Loucy (cell line): ENCODE results near the gene SSH3.

Experiments
- H2AFZ ChIP-seq: fragments of 200-600 bp; sonication (generic); 2 replicates; pipeline ENCODE4 v1.6.0; 2016; ENCODE audit warnings: antibody characterized with exemption, mild to moderate bottlenecking, low read length, moderate library complexity
- H3F3A ChIP-seq: fragments of 200-600 bp; 2 replicates; pipeline ENCODE4 v1.6.0; 2016; ENCODE audit warnings: antibody characterized with exemption, low read depth, mild to moderate bottlenecking
- H3K27me3 ChIP-seq: fragments of 200-600 bp; sonication (generic); 2 replicates; pipeline ENCODE4 v1.6.1; 2014; ENCODE audit warnings: low read length, mild to moderate bottlenecking; ENCODE audit not compliant: insufficient read depth, poor library complexity, severe bottlenecking
- H3K36me3 ChIP-seq: fragments of 200-600 bp; sonication (generic); 2 replicates; pipeline ENCODE4 v1.6.1; 2016; ENCODE audit warnings: low read length; ENCODE audit not compliant: insufficient read depth
- H3K4me1 ChIP-seq: fragments of 200-600 bp; sonication (generic); 2 replicates; pipeline ENCODE4 v1.5.1; 2014; ENCODE audit warnings: low read length, mild to moderate bottlenecking; ENCODE audit not compliant: insufficient read depth, poor library complexity, severe bottlenecking
- H3K4me2 ChIP-seq: fragments of 200-600 bp; sonication (generic); 2 replicates; pipeline ENCODE4 v1.6.0; 2014; ENCODE audit warnings: antibody characterized with exemption, low read length, low read depth, mild to moderate bottlenecking; ENCODE audit not compliant: poor library complexity, severe bottlenecking
- H3K4me3 ChIP-seq: fragments of 200-600 bp; sonication (generic); 2 replicates; pipeline ENCODE4 v1.5.1; 2014; ENCODE audit warnings: low read length, mild to moderate bottlenecking, mixed read lengths; ENCODE audit not compliant: poor library complexity, severe bottlenecking
- H3K79me2 ChIP-seq: fragments of 200-600 bp; sonication (generic); 2 replicates; pipeline ENCODE4 v1.6.1; 2014; ENCODE audit warnings: low read length; ENCODE audit not compliant: insufficient read depth
- H3K9ac ChIP-seq: fragments of 200-600 bp; sonication (generic); 2 replicates; pipeline ENCODE4 v1.6.0; 2014; ENCODE audit warnings: mild to moderate bottlenecking, low read depth, low read length, moderate library complexity; ENCODE audit not compliant: poor library complexity, severe bottlenecking
- H3K9me2 ChIP-seq: fragments of 200-600 bp; sonication (generic); replicated peaks from 2 replicates; pipeline ENCODE4 v1.6.1; 2016; ENCODE audit warnings: low read depth, low read length, mixed read lengths
- H3K9me3 ChIP-seq: fragments of 200-600 bp; sonication (generic); 2 replicates; pipeline ENCODE4 v1.6.1; 2014; ENCODE audit warnings: mild to moderate bottlenecking, antibody characterized with exemption, low read length, low read depth; ENCODE audit not compliant: insufficient read depth
- H4K20me1 ChIP-seq: fragments of 200-600 bp; sonication (generic); 2 replicates; pipeline ENCODE4 v1.6.0; 2014; ENCODE audit warnings: antibody characterized with exemption, low read length, mild to moderate bottlenecking; ENCODE audit not compliant: insufficient read depth, poor library complexity, severe bottlenecking
- CTCF ChIP-seq: fragments of 200-600 bp; sonication (generic); conservative IDR thresholded peaks from 2 replicates; pipeline ENCODE4 v1.5.1; 2014; ENCODE audit warnings: mild to moderate bottlenecking, antibody characterized with exemption, low read length
- EZH2phosphoT487 ChIP-seq: fragments of 200-600 bp; IDR thresholded peaks from 2 replicates; pipeline ENCODE4 v1.6.1; 2018; ENCODE audit warnings: antibody characterized with exemption, mild to moderate bottlenecking, moderate library complexity, borderline replicate concordance

Gene SSH3

GRCh38 chr11:67283481-67283963 lies 19.8 kb upstream of the SSH3 start:
- no peak overlapping the region for H3K4me3 ChIP-seq
- no peaks in the 10 kb centered on the region for H3K9me2 ChIP-seq
- peaks cover 4% of the 10 kb centered on the region for H3F3A ChIP-seq
- TF ChIP-seq EZH2phosphoT487 (no peak), CTCF (no peak)
- no peak overlapping the region for H2AFZ ChIP-seq
- H3K79me2 ChIP-seq, result peaks cover 61% of the 10 kb centered on the region
- peaks cover 84% of the 10 kb centered on the region for H3K36me3 ChIP-seq
- H3K4me1 ChIP-seq, result peaks cover 35% of the 10 kb centered on the region
- H3K27me3 ChIP-seq, result no peaks in the 10 kb centered on the region
- no peak overlapping the region for H3K4me2 ChIP-seq
- no peak overlapping the region for H3K9ac ChIP-seq
- peaks cover 4% of the 10 kb centered on the region for H4K20me1 ChIP-seq
- H3K9me3 ChIP-seq, result no peaks in the 10 kb centered on the region

- H3K9me3 ChIP-seq, result no peaks in the 10 kb centered on the region
- no peak for TF ChIP-seq CTCF
- no peak overlapping the region for H3K4me2 ChIP-seq
- no peaks in the 10 kb centered on the region for H3K27me3 ChIP-seq
- peaks cover 51% of the 10 kb centered on the region for H3K79me2 ChIP-seq
- no peak overlapping the region for H2AFZ ChIP-seq
- peaks cover 69% of the 10 kb centered on the region; the same call in 1 of the 2 replicates for H3K36me3 ChIP-seq
- H3F3A ChIP-seq, result peaks cover 6% of the 10 kb centered on the region
- peaks cover 9% of the 10 kb centered on the region for H4K20me1 ChIP-seq
- peaks cover 22% of the 10 kb centered on the region for H3K4me1 ChIP-seq
- no peaks in the 10 kb centered on the region for H3K9me2 ChIP-seq
- H3K4me3 ChIP-seq, result no peak overlapping the region
- no peak overlapping the region for H3K9ac ChIP-seq
Observed at GRCh38 chr11:67284811-67285540, 18.4 kb upstream of the SSH3 start.

DNA sequence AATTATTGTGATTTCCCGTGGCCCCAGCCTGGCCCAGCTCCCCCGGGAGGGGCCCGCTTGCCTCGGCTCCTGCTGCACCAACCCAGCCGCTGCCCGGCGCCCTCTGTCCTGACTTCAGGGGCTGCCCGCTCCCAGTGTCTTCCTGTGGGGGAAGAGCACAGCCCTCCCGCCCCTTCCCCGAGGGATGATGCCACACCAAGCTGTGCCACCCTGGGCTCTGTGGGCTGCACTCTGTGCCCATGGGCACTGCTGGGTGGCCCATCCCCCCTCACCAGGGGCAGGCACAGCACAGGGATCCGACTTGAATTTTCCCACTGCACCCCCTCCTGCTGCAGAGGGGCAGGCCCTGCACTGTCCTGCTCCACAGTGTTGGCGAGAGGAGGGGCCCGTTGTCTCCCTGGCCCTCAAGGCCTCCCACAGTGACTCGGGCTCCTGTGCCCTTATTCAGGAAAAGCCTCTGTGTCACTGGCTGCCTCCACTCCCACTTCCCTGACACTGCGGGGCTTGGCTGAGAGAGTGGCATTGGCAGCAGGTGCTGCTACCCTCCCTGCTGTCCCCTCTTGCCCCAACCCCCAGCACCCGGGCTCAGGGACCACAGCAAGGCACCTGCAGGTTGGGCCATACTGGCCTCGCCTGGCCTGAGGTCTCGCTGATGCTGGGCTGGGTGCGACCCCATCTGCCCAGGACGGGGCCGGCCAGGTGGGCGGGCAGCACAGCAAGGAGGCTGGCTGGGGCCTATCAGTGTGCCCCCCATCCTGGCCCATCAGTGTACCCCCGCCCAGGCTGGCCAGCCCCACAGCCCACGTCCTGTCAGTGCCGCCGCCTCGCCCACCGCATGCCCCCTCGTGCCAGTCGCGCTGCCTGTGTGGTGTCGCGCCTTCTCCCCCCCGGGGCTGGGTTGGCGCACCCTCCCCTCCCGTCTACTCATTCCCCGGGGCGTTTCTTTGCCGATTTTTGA lies 17.5 kb upstream of the SSH3 start:
- H3K9ac ChIP-seq, result no peak overlapping the region
- peaks cover 6% of the 10 kb centered on the region for H3F3A ChIP-seq
- peaks cover 51% of the 10 kb centered on the region for H3K79me2 ChIP-seq
- no peak for TF ChIP-seq EZH2phosphoT487
- TF ChIP-seq CTCF, result no peak
- H3K9me3 ChIP-seq, result no peaks in the 10 kb centered on the region
- H3K4me2 ChIP-seq, result no peak overlapping the region
- H4K20me1 ChIP-seq, result peaks cover 17% of the 10 kb centered on the region
- no peak overlapping the region for H3K4me3 ChIP-seq
- H3K27me3 ChIP-seq, result no peaks in the 10 kb centered on the region
- H3K36me3 ChIP-seq, result peaks cover 61% of the 10 kb centered on the region; the same call in 1 of the 2 replicates
- no peaks in the 10 kb centered on the region for H3K9me2 ChIP-seq
- no peak overlapping the region for H2AFZ ChIP-seq
- peaks cover 29% of the 10 kb centered on the region for H3K4me1 ChIP-seq
